ENCODE measurements around the gene SUSD3.

The SUSD3 gene

GRCh38 chr9:93132287-93132927, 73.9 kb downstream of the SUSD3 start:
- peak; percentile 35 for DNase-seq (ENCODE audit: low read depth, low spot score)
- no peak for TF ChIP-seq CTCF (IDR thresholded peaks at IDR 0.05; ENCODE audit: low read depth, low read length)
- peak overlapping the region; percentile 69 for H3K4me3 ChIP-seq (ENCODE audit: low read depth, low read length)
- in situ Hi-C loops (cut with HindIII; ENCODE audit: low sequenced_read_pairs), result no loop called here

- in situ Hi-C loops (cut with HindIII; ENCODE audit: low sequenced_read_pairs), result no loop called here
Measured at GRCh38 chr9:93132946-93133680, 74.6 kb downstream of the SUSD3 start.

GRCh38 chr9:93133681-93134014, 75.1 kb downstream of the SUSD3 start:
- in situ Hi-C loops (cut with HindIII; ENCODE audit: low sequenced_read_pairs), result no loop called here
- peak; percentile 87 for DNase-seq (ENCODE audit: low read depth, low spot score)
- H3K4me3 ChIP-seq (ENCODE audit: low read depth, low read length), result peak overlapping the region; percentile 69
- TF ChIP-seq CTCF (IDR thresholded peaks at IDR 0.05; ENCODE audit: low read depth, low read length), result no peak

More at GRCh38 chr9:93132946-93133680, 74.6 kb downstream of the SUSD3 start:
- peak overlapping the region; percentile 69 for H3K4me3 ChIP-seq (ENCODE audit: low read depth, low read length)
- no peak for DNase-seq (ENCODE audit: low read depth, low spot score)
- no peak for TF ChIP-seq CTCF (IDR thresholded peaks at IDR 0.05; ENCODE audit: low read depth, low read length)

DNA sequence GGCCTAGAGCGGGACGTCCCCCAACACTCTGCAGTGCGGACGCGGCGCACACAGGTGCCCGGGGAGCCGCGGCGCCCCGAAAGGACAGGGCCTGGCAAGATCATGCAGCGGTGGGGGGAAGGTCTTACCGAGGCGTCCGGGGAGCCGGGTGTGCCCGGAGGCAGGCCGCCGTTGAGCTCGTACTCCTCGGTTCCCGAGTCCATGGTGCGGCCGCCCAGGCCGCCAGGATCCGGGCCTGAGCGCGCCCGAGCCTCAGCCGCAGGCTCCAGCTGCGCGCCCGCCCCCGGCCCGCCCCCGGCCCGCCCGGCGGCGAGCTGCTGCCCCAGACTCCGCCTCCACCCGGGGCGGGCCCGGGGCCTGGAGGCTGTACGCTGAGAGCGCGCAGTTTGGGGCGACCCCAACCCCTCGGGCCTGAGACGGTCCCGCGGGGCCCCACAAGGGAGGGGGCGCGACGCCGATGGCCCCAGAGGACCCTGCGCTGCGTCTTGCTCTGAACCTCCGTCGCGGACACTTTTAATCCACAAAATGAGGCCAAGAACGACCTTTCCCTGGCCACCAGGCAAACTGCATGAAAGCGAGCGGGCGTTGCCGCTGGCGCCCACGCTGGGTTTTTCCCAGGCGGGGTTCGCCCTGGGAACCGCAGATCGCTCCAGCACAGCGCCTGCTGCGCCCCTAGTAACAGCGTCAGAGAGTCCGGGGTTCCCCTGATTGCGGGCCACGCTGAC, 75.7 kb downstream of the SUSD3 start, which contains the start of gene NINJ1:
TSS of gene NINJ1 (minus strand) at position 237 of the 725 bp plus-strand sequence. CDS start at position 203, 34 bp downstream.
- in situ Hi-C loops (cut with HindIII; ENCODE audit: low sequenced_read_pairs), result no loop called here
- peak within 1 kb of the TSS; percentile 69 for H3K4me3 ChIP-seq (ENCODE audit: low read depth, low read length)
- no peak for TF ChIP-seq CTCF (IDR thresholded peaks at IDR 0.05; ENCODE audit: low read depth, low read length)
- DNase-seq (ENCODE audit: low read depth, low spot score), result peak; percentile 75
